BJ (cell line): Measurements from ENCODE around the gene C19orf33. TPM values are rescaled to one million over a fixed set of nuclear protein-coding genes. Genes with fewer than 3 reads are reported as not detected.

ENCODE experiments used
- CTCF ChIA-PET: fragments of 350-600 bp; formaldehyde crosslinking; extraction: SDS; loops from one replicate; lab custom pipeline; 2021; ENCODE audit warnings: antibody characterized with exemption, inconsistent platforms; lab: Yijun Ruan, JAX
- POLR2A ChIA-PET: fragments of 300-600 bp; sonication (Branson Sonifier 250); formaldehyde crosslinking; extraction: SDS; loops from one replicate; lab custom pipeline; 2021; ENCODE audit warnings: antibody characterized with exemption; lab: Charles Lee
- DNase-seq: peaks from one replicate; pipeline ENCODE4 v3.0.0-alpha.2; 2011; ENCODE audit warnings: low read depth
- H3K27me3 ChIP-seq: 2 replicates; pipeline ENCODE4 v1.6.0; 2011; ENCODE audit warnings: low read length; ENCODE audit not compliant: control insufficient read depth, insufficient read depth
- H3K36me3 ChIP-seq: 2 replicates; pipeline ENCODE4 v1.5.1; 2011; ENCODE audit warnings: low read length; ENCODE audit not compliant: control insufficient read depth, insufficient read depth
- H3K4me3 ChIP-seq: 2 replicates; pipeline ENCODE4 v1.5.1; 2011; ENCODE audit warnings: low read depth, mild to moderate bottlenecking, control low read depth, low read length
- polyA plus RNA-seq: library from polyadenylated mRNA; depleted of rRNA; stranded (reverse); fragments of >200 nt; gene quantifications from 2 replicates; pipeline ENCODE4 v1.2.3, GENCODE V29; 2011
- TF ChIP-seq, protein P1 (sequence below): IDR thresholded peaks from 2 replicates; pipeline ENCODE4 v1.5.1; 2011; ENCODE audit warnings: low read depth, mild to moderate bottlenecking, control low read depth, inconsistent platforms, low read length, moderate library complexity; ENCODE audit not compliant: insufficient read depth

Gene C19orf33
- polyA plus RNA-seq, 1 experiment: 0.88 TPM

DNA sequence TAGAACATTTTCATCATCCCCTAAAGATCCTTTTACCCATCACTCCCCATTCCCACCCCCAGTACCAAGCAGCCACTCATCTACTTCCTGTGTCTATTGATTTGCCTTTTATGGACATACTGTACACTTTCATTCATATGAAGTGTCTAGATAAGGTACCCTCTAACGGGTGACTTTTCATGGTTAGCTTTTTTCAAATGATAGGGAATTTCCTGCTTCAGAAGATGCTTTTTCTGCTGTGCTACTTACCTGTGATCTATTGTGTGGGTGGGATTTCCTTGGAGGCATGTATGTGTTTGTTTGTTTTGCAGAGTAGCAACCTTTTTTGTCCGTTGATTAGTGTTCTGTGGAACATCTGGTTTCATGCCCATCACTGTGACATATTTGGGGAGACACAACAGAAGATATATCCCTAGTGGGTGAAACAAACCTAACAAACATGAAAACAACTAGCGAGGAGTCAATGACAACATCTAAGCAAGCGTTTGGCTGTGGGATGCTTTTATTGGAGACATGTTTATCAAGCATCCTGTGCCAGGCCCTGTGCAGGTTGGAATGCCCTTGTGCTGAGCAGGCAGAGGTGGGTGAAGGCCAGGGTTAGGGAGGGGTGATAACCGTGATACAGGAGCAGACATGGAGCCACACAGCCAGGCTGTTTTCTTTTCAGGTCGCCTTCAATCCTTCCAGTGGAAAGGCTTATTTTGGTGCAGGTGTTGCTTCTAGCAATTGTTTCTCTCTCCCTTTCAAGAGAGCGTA lies 22.1 kb upstream of the C19orf33 start:
- TF ChIP-seq, protein P1, sequence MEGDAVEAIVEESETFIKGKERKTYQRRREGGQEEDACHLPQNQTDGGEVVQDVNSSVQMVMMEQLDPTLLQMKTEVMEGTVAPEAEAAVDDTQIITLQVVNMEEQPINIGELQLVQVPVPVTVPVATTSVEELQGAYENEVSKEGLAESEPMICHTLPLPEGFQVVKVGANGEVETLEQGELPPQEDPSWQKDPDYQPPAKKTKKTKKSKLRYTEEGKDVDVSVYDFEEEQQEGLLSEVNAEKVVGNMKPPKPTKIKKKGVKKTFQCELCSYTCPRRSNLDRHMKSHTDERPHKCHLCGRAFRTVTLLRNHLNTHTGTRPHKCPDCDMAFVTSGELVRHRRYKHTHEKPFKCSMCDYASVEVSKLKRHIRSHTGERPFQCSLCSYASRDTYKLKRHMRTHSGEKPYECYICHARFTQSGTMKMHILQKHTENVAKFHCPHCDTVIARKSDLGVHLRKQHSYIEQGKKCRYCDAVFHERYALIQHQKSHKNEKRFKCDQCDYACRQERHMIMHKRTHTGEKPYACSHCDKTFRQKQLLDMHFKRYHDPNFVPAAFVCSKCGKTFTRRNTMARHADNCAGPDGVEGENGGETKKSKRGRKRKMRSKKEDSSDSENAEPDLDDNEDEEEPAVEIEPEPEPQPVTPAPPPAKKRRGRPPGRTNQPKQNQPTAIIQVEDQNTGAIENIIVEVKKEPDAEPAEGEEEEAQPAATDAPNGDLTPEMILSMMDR: no peak
- H3K4me3 ChIP-seq: no peak overlapping the region
- H3K27me3 ChIP-seq: no peaks in the 10 kb centered on the region
- no peaks in the 10 kb centered on the region for H3K36me3 ChIP-seq
- ChIA-PET POLR2A (no interaction called here), CTCF (interaction anchor here (1.0 to 1.7 kb wide), 2 partner anchors 12 to 14 kb away, joined by 3 to 4 read pairs; no protein-coding TSS in a partner anchor)
- no peak for DNase-seq

- POLR2A ChIA-PET: no interaction called here
- H3K27me3 ChIP-seq: no peaks in the 10 kb centered on the region
- CTCF ChIA-PET: interaction anchor here (1.0 kb wide), 1 partner anchor 11 kb away, joined by 3 read pairs; no protein-coding TSS in a partner anchor
- no peak for DNase-seq
- TF ChIP-seq, protein P1: no peak
- no peak overlapping the region for H3K4me3 ChIP-seq
- H3K36me3 ChIP-seq: no peaks in the 10 kb centered on the region
These were observed 20.8 kb upstream of the C19orf33 start for GRCh38 chr19:38283271-38283670.

DNA sequence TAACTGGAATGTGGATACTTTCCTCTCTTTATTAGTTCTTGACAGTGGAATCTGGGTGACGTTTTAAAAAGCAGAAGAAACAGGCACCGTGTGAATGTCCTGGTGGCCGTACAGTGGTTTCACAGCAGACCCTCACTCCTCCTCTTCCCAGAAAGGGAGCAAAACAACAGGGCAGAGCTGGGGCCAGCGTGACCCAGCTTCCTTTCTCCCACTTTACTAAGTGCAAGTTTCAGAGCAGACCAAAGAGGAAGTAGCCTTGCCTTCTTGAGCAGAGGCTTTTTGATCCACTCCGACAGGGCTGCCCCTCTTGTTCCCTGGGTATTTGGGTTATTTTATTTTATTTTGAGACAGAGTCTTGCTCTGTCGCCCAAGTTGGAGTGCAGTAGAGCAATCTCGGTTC lies 19.6 kb upstream of the C19orf33 start:
- ChIA-PET POLR2A (no interaction called here), CTCF (interaction anchor here (2.0 to 2.8 kb wide), 2 partner anchors 40 to 51 kb away, joined by 8 to 10 read pairs; partner anchors contain the start of gene CATSPERG)
- Histone ChIP-seq H3K36me3 (no peaks in the 10 kb centered on the region), H3K27me3 (no peaks in the 10 kb centered on the region), H3K4me3 (no peak overlapping the region)
- no peak for DNase-seq
- TF ChIP-seq, protein P1: no peak

GRCh38 chr19:38285567-38285966 lies 18.5 kb upstream of the C19orf33 start:
- DNase-seq: no peak
- POLR2A ChIA-PET: no interaction called here
- CTCF ChIA-PET: interaction anchor here (1.1 to 2.8 kb wide), 5 partner anchors 13 to 50 kb away, joined by 3 to 10 read pairs (median 4); partner anchors contain the start of genes CATSPERG and KCNK6
- Histone ChIP-seq H3K4me3 (no peak overlapping the region), H3K27me3 (no peaks in the 10 kb centered on the region), H3K36me3 (no peaks in the 10 kb centered on the region)
- TF ChIP-seq, protein P1: no peak

- no peaks in the 10 kb centered on the region for H3K27me3 ChIP-seq
- CTCF ChIA-PET: no interaction called here
- TF ChIP-seq, protein P1: no peak
These were observed 16.4 kb upstream of the C19orf33 start for GRCh38 chr19:38287604-38288003.

More at GRCh38 chr19:38287604-38288003, 16.4 kb upstream of the C19orf33 start:
- no peaks in the 10 kb centered on the region for H3K36me3 ChIP-seq
- no peak overlapping the region for H3K4me3 ChIP-seq
- POLR2A ChIA-PET: no interaction called here
- no peak for DNase-seq
